ENCODE data around the gene RNF224. TPM values are rescaled to one million over a fixed set of nuclear protein-coding genes. Genes with fewer than 3 reads are reported as not detected.

Gene RNF224
- total RNA-seq, 1 experiment from 2014 or later = 0.24 TPM

Other genes starting within 250 kb of the RNF224 start
- 0.35 to 0.71 TPM (median 0.39 TPM) in 3 of 5 replicates, not detected in the others for gene PTGDS, start 250.0 kb upstream of the RNF224 start, total RNA-seq (2022; extraction: Qiagen RNA extraction; ENCODE audit: low read depth)
- 0.02 TPM in 1 of 5 replicates, not detected in the others for gene LCNL1, start 244.5 kb upstream of the RNF224 start, total RNA-seq (2022; extraction: Qiagen RNA extraction; ENCODE audit: low read depth)
- 49.2 to 83.7 TPM (median 73.5 TPM) in 5 replicates for gene PAXX, start 235.1 kb upstream of the RNF224 start, total RNA-seq (2022; extraction: Qiagen RNA extraction; ENCODE audit: low read depth)
- 1.7 to 4.0 TPM (median 3.5 TPM) in 5 replicates for gene CLIC3, start 230.9 kb upstream of the RNF224 start, total RNA-seq (2022; extraction: Qiagen RNA extraction; ENCODE audit: low read depth)
- gene ABCA2, start 199.3 kb upstream of the RNF224 start, total RNA-seq (2022; extraction: Qiagen RNA extraction; ENCODE audit: low read depth) = 23.2 to 31.7 TPM (median 25.6 TPM) in 5 replicates
- 0.05 TPM in 2 of 5 replicates, not detected in the others for gene FUT7, start 195.4 kb upstream of the RNF224 start, total RNA-seq (2022; extraction: Qiagen RNA extraction; ENCODE audit: low read depth)
- 36.7 to 87.5 TPM (median 78.6 TPM) in 5 replicates for gene NPDC1, start 181.3 kb upstream of the RNF224 start, total RNA-seq (2022; extraction: Qiagen RNA extraction; ENCODE audit: low read depth)
- 0.72 to 1.2 TPM (median 0.76 TPM) in 5 replicates for gene ENTPD2, start 173.4 kb upstream of the RNF224 start, total RNA-seq (2022; extraction: Qiagen RNA extraction; ENCODE audit: low read depth)
- gene SAPCD2, start 156.9 kb upstream of the RNF224 start, total RNA-seq (2022; extraction: Qiagen RNA extraction; ENCODE audit: low read depth) = 13.9 to 28.6 TPM (median 24.4 TPM) in 5 replicates
- gene UAP1L1, start 150.0 kb upstream of the RNF224 start, total RNA-seq (2022; extraction: Qiagen RNA extraction; ENCODE audit: low read depth) = 9.7 to 15.4 TPM (median 11.3 TPM) in 5 replicates
- 41.0 to 54.7 TPM (median 47.7 TPM) in 5 replicates for gene MAN1B1, start 140.5 kb upstream of the RNF224 start, total RNA-seq (2022; extraction: Qiagen RNA extraction; ENCODE audit: low read depth)
- 71.6 to 131 TPM (median 112 TPM) in 5 replicates for gene DPP7, start 112.8 kb upstream of the RNF224 start, total RNA-seq (2022; extraction: Qiagen RNA extraction; ENCODE audit: low read depth)
- gene GRIN1, start 88.3 kb upstream of the RNF224 start, total RNA-seq (2022; extraction: Qiagen RNA extraction; ENCODE audit: low read depth) = 0.31 to 1.0 TPM (median 0.38 TPM) in 5 replicates
- 0.48 to 2.1 TPM (median 1.3 TPM) in 5 replicates for gene LRRC26, start 57.5 kb upstream of the RNF224 start, total RNA-seq (2022; extraction: Qiagen RNA extraction; ENCODE audit: low read depth)
- not detected in 5 replicates for gene TMEM210, start 55.4 kb upstream of the RNF224 start, total RNA-seq (2022; extraction: Qiagen RNA extraction; ENCODE audit: low read depth)
- 25.4 to 37.9 TPM (median 36.1 TPM) in 5 replicates for gene ANAPC2, start 38.9 kb upstream of the RNF224 start, total RNA-seq (2022; extraction: Qiagen RNA extraction; ENCODE audit: low read depth)
- 88.4 to 157 TPM (median 143 TPM) in 5 replicates for gene SSNA1, start 38.8 kb upstream of the RNF224 start, total RNA-seq (2022; extraction: Qiagen RNA extraction; ENCODE audit: low read depth)
- 5.6 to 11.1 TPM (median 10.3 TPM) in 5 replicates for gene TPRN, start 26.8 kb upstream of the RNF224 start, total RNA-seq (2022; extraction: Qiagen RNA extraction; ENCODE audit: low read depth)
- gene TMEM203, start 21.9 kb upstream of the RNF224 start, total RNA-seq (2022; extraction: Qiagen RNA extraction; ENCODE audit: low read depth) = 32.9 to 47.1 TPM (median 45.3 TPM) in 5 replicates
- 15.2 to 19.1 TPM (median 16.4 TPM) in 5 replicates for gene NDOR1, start 21.8 kb upstream of the RNF224 start, total RNA-seq (2022; extraction: Qiagen RNA extraction; ENCODE audit: low read depth)
- gene RNF208, start 5.3 kb upstream of the RNF224 start, total RNA-seq (2022; extraction: Qiagen RNA extraction; ENCODE audit: low read depth) = 1.1 to 2.4 TPM (median 1.9 TPM) in 5 replicates
- gene CYSRT1, start 2.3 kb upstream of the RNF224 start, total RNA-seq (2022; extraction: Qiagen RNA extraction; ENCODE audit: low read depth) = 3.3 to 5.0 TPM (median 4.0 TPM) in 5 replicates
- gene SLC34A3, start 3.4 kb downstream of the RNF224 start, total RNA-seq (2022; extraction: Qiagen RNA extraction; ENCODE audit: low read depth) = 0.07 to 0.13 TPM (median 0.08 TPM) in 5 replicates
- 595 to 818 TPM (median 736 TPM) in 5 replicates for gene TUBB4B, start 13.8 kb downstream of the RNF224 start, total RNA-seq (2022; extraction: Qiagen RNA extraction; ENCODE audit: low read depth)
- not detected in 5 replicates for gene STPG3, start 23.8 kb downstream of the RNF224 start, total RNA-seq (2022; extraction: Qiagen RNA extraction; ENCODE audit: low read depth)
- 42.8 to 63.0 TPM (median 54.8 TPM) in 5 replicates for gene NELFB, start 27.8 kb downstream of the RNF224 start, total RNA-seq (2022; extraction: Qiagen RNA extraction; ENCODE audit: low read depth)
- gene TOR4A, start 50.2 kb downstream of the RNF224 start, total RNA-seq (2022; extraction: Qiagen RNA extraction; ENCODE audit: low read depth) = 17.8 to 30.2 TPM (median 27.4 TPM) in 5 replicates
- 2.7 to 7.1 TPM (median 5.4 TPM) in 5 replicates for gene NRARP, start 74.8 kb downstream of the RNF224 start, total RNA-seq (2022; extraction: Qiagen RNA extraction; ENCODE audit: low read depth)
- gene EXD3, start 195.7 kb downstream of the RNF224 start, total RNA-seq (2022; extraction: Qiagen RNA extraction; ENCODE audit: low read depth) = 6.1 to 7.4 TPM (median 6.9 TPM) in 5 replicates
- 1.0 to 1.5 TPM (median 1.5 TPM) in 5 replicates for gene NOXA1, start 195.9 kb downstream of the RNF224 start, total RNA-seq (2022; extraction: Qiagen RNA extraction; ENCODE audit: low read depth)
- 0.21 to 0.52 TPM (median 0.28 TPM) in 5 replicates for gene ENTPD8, start 213.9 kb downstream of the RNF224 start, total RNA-seq (2022; extraction: Qiagen RNA extraction; ENCODE audit: low read depth)
- gene NSMF, start 231.8 kb downstream of the RNF224 start, total RNA-seq (2022; extraction: Qiagen RNA extraction; ENCODE audit: low read depth) = 30.9 to 45.8 TPM (median 39.2 TPM) in 5 replicates

Data from A549 treated with CpdA at 1 μM for 4 hours (cell line).